ENCODE measurements around the gene STK10. TPM values are rescaled to one million over a fixed set of nuclear protein-coding genes. Genes with fewer than 3 reads are reported as not detected.
A peak's percentile ranks its signal among the peaks of the same experiment; 100 is the strongest.

STK10 gene
- total RNA-seq, 1 experiment from 2014 or later = 25.7 TPM

- Histone ChIP-seq H3K9ac (ENCODE audit: low read length) (peak overlapping the region; percentile 84), H3K27me3 (ENCODE audit: low read length) (no peaks in the 10 kb centered on the region), H3K4me3 (ENCODE audit: low read length) (peak overlapping the region; percentile 98), H2AFZ (ENCODE audit: low read length) (peak overlapping the region; percentile 99), H3F3A (ENCODE audit: low read length, unreplicated experiment) (no peaks in the 10 kb centered on the region), H3K4me1 (ENCODE audit: insufficient read depth, low read length) (peaks cover 20% of the 10 kb centered on the region), H3K36me3 (ENCODE audit: low read depth, low read length) (no peaks in the 10 kb centered on the region), H3K9me2 (replicated peaks; ENCODE audit: low read length) (no peaks in the 10 kb centered on the region), H3K79me2 (ENCODE audit: low read length) (peaks cover 53% of the 10 kb centered on the region), H3K9me3 (ENCODE audit: low read length) (no peaks in the 10 kb centered on the region), H3K4me2 (ENCODE audit: low read length) (peak overlapping the region; percentile 87), H4K20me1 (ENCODE audit: low read length) (no peaks in the 10 kb centered on the region), H3K27ac (ENCODE audit: low read length) (peak overlapping the region; percentile 82)
- CTCF ChIA-PET = interaction anchor here (0.6 to 2.4 kb wide), 3 partner anchors 17 to 80 kb away, joined by 3 to 12 read pairs (median 4); no protein-coding TSS in a partner anchor
- no peak for TF ChIP-seq EZH2 (IDR thresholded peaks at IDR 0.05; ENCODE audit: low read length, unreplicated experiment)
- TF ChIP-seq CTCF (conservative IDR thresholded peaks at IDR 0.05; ENCODE audit: low read depth, low read length) = no peak
- TF ChIP-seq EZH2phosphoT487 (IDR thresholded peaks at IDR 0.05; ENCODE audit: borderline replicate concordance, low read length) = no peak
- intact Hi-C loops (cut with micrococcal nuclease) = loop anchor here (1.0 to 10.0 kb wide), 5 partner anchors 80 to 273 kb away; partner anchors contain the start of genes FBXW11 and UBTD2
- ATAC-seq = peak; percentile 52
- peak; percentile 91 for DNase-seq
- POLR2A ChIA-PET (ENCODE audit: unreplicated experiment) = interaction anchor here (0.5 to 0.6 kb wide), 4 partner anchors 48 to 125 kb away, joined by 5 to 13 read pairs (median 10); no protein-coding TSS in a partner anchor
- TSS peak; percentile 92 for BruUV-seq (replicated peaks)
Observed at GRCh38 chr5:172187118-172188032, 649 bp downstream of the STK10 start.

- BruUV-seq (replicated peaks) = no TSS peak
- Histone ChIP-seq H3K79me2 (ENCODE audit: low read length) (peaks cover 63% of the 10 kb centered on the region), H2AFZ (ENCODE audit: low read length) (no peak overlapping the region), H3K9ac (ENCODE audit: low read length) (peak overlapping the region; percentile 84; the same call in 1 of the 2 replicates), H3K27me3 (ENCODE audit: low read length) (no peaks in the 10 kb centered on the region), H3K9me2 (replicated peaks; ENCODE audit: low read length) (no peaks in the 10 kb centered on the region), H4K20me1 (ENCODE audit: low read length) (no peaks in the 10 kb centered on the region), H3F3A (ENCODE audit: low read length, unreplicated experiment) (no peaks in the 10 kb centered on the region), H3K36me3 (ENCODE audit: low read depth, low read length) (no peaks in the 10 kb centered on the region), H3K4me3 (ENCODE audit: low read length) (peak overlapping the region; percentile 98), H3K27ac (ENCODE audit: low read length) (peak overlapping the region; percentile 82), H3K9me3 (ENCODE audit: low read length) (no peaks in the 10 kb centered on the region), H3K4me1 (ENCODE audit: insufficient read depth, low read length) (peaks cover 20% of the 10 kb centered on the region), H3K4me2 (ENCODE audit: low read length) (peak overlapping the region; percentile 87)
- intact Hi-C loops (cut with micrococcal nuclease) = loop anchor here (10.0 kb wide), 1 partner anchor 271 kb away; no protein-coding TSS in a partner anchor
- CTCF ChIA-PET = interaction anchor here (0.5 to 2.4 kb wide), 3 partner anchors 12 to 276 kb away, joined by 3 to 12 read pairs (median 4); no protein-coding TSS in a partner anchor
- ATAC-seq (no peak), DNase-seq (no peak)
- POLR2A ChIA-PET (ENCODE audit: unreplicated experiment) = interaction anchor here (0.6 kb wide), 1 partner anchor 96 kb away, joined by 5 read pairs; no protein-coding TSS in a partner anchor
- TF ChIP-seq EZH2phosphoT487 (IDR thresholded peaks at IDR 0.05; ENCODE audit: borderline replicate concordance, low read length) (no peak), CTCF (conservative IDR thresholded peaks at IDR 0.05; ENCODE audit: low read depth, low read length) (no peak), EZH2 (IDR thresholded peaks at IDR 0.05; ENCODE audit: low read length, unreplicated experiment) (no peak)
Observed at GRCh38 chr5:172186114-172186695, 1.8 kb downstream of the STK10 start.

All from PC-3 (cell line).